ENCODE measurements around the gene ALOXE3.
"Not testable (repeated sequence)": the region's sequence is repeated elsewhere in the genome, so short reads cannot be mapped to it uniquely, and the experiment has no call there.

The ALOXE3 gene

DNA sequence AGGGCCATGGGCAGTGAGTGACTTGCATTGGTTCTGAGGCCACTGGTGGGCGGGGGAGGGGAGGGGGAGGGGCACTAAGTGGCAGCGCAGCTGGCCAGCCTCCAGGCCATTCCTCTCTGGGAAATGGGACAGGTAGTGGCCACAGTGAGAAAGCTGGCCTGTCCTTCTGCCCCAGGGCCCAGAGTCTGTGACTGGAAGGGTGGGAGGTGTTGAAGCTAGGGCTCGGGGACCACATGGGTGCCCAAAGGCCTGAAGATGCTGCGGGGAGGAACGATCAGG lies 30.4 kb downstream of the ALOXE3 start:
- DNase-seq: no peak

DNA sequence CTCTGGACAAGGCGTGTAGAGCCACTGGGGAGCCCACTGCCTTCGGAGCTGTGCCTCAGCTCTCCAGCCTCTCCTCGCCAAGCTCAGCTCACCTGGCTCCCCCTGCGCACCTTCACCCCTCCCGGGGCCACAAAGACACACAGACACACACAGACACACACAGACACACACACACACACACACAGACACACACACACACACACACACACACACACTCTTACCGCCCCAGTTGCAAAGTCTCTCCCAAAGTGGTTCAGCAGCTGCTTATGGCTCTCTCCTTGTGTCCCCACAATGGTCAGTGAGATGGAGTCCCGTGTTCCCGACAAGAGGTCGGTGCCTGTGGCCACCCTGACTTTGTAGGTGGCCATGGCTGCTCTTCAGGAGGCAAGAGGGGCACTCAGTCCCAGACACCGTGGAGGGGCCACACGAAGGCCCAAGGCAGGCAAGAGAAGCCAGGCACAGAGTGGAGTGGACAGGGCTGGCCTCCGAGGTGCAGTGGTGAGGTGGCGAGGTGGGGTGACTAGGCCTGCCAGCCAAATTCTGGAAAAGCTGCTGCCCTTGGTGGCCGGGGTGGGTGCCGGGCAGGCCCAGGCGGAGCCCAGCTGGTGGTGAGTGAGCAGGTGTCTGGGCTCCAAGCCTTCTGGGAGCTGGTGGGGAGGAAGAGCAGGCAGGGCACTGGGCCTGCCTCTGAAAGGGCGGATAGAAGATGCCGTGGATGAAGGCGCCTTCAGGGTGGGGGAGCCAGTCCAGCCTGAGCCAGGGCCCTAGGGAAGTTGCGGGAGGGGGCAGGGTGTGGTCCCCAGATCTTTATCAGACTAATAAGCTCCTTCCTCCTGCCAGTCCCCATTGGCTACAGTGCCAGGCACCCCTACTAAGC lies 31.0 kb downstream of the ALOXE3 start, which contains the start of gene ALOX12B:
ALOX12B (minus strand) TSS at position 642 of the 877 bp plus-strand sequence; CDS start at position 368, 274 bp downstream.
- no peak for DNase-seq

DNA sequence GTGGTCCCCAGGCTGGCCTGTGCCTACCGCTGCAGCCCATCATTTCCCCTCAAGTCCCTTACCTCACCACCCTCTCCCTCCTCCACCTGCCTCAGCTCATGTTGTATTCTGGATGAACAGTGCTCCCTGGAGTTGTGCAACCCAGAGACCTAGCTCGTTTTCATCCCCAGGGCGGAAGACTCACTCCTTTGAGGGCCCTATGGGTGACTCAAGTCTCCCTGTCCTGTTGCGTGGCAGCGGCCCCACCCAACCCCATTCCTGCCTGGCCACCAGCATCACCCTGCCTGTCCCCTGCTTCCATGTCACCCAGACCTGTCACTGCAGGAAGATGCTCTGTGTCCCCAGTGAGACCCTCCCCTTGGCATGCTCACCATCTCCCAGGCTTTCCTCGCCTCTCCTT lies 34.1 kb downstream of the ALOXE3 start:
- DNase-seq: no peak

DNA sequence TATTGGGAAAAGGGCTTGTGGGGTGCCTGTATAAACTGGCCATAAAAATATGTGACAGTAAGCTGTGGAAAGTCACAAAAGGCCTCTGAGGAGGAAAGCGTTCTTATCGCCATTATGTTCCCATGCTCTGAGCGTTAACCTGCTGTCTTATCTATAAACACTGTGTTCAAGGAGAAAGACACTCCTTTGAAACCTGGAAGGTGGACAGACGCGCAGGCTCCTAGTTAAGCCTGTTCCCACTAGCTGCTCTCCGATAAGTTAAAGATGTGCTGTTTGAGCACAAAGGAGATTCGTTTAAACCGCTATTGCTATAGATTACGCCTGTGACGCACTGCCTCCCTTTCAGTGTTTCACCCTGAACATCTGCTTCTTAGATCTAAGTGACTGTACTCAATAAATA lies 36.0 kb downstream of the ALOXE3 start:
- no peak for DNase-seq

DNA sequence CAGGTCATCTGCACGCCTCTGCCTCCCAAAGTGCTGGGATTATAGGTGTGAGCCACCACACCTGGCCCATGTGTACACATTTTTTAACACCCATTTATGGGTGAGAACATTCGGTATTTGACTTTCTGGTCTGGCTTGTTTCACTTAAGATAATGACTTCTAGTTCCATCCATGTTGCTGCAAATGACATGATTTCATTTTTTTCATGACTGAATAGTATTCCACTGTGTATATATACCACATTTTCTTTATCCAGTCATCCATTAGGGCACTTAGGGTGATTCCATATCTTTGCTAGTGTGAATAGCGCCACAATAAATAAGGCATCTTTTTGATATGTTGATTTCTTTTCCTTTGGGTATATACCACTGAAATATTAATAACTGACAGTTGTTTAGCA lies 36.4 kb downstream of the ALOXE3 start:
- no peak for DNase-seq

DNA sequence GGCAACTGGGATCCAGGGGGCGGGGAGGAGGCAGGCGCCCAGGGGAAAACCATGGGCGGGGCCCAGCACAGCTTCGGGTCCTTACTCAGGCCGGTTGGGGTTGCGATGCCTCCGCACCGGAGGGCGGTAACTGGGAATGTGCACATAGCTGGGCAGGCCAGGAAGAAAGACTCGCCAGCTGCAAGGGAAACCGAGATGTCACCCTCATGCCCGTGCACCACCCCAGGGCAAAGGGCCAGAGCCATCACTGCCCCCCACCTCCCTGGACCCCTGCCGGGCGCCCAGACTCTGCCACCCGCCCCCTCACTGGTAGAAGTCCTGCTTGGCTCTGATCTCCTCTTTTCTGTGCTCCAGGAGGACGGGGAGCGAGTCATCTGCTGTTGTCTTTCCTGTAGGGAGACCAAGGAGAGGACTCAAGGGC lies 37.5 kb downstream of the ALOXE3 start:
- DNase-seq: no peak

DNA sequence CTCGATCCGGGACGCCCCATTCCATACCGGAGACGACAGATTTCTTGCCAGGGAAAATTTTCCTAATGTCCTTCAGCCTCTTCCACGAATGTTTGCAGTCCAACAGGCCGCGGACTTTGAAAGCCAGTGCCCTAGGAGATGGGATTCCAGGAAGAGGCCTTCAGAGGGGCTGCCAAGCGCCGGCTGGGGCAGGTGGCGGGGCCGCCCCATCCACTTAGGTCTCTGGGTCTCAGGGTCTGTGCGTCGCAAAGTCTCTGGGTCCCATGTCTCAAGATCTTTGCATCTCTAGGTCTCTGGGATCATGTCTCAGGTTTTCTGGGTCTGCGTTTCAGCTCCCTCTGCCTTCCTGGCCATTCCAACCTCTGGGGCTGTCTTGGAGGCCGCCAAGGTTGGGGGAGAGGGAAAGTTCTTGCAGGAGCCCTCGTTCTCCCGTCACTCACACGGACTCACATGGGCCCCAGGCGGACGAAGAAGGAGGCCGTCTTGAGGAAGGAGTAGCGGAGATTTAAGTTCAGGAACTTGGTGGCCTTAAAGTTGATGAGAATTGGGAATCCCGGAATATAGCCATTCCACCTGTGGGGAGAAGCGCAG lies 38.0 kb downstream of the ALOXE3 start:
- DNase-seq: no peak

DNA sequence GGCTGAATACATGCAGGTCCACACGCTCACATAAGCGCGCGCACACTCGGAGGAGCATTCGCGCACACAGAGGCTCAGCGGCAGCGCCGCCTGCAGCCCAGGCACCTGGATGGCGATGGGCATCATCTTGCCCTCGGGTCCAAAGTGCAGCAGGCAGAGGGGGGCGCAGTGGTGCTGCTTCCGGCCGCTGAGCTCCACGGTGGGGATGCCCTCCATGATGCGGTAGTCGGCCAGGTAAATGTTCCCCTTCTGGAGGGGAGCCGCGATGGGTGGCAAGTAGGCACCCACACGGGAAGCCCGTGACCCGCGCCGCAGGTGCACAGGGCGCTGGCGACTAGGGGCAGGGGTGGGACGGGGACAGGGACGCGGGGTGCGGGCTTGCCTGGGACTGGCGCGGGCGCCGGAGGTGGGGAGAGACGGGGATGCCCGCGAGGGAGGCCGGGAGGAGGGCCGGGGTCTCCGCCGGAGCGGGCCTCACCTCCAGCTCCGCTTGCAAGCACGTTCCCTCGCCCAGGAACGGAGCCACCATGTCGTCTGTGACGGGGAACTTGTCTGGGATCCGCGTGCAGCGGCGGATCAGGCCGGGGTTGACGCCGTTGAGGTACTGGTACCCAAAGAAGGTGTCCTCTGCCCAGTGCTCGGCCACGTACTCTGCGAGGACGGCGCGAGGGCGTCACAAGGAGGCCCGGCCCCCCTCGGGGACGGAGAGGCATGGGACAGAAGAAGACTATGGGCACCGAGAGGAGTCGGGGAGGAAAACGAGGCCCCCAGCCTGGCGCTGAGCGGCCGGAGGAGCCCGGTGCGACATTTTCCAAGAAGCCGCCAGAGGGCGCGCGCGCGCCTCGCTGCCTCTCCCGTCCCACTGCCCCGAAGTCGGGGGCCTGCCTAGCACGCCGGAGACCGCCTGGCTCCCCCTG lies 38.8 kb downstream of the ALOXE3 start:
- DNase-seq: peak; percentile 84

DNA sequence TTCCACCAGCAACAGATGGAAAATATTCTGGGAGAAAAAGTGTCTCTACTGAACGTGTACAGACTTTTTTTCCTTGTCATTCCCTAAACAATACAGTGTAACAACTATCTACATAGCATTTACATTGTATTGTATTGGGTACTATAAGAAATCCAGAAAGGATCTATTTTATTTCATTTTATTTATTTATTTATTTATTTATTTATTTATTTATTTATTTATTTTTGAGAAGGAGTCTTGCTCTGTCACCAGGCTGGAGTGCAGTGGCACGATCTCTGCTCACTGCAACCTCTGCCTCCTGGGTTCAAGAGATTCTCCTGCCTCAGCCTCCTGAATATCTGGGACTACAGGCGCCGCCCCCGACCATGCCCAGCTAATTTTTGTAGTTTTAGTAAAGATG lies 40.4 kb downstream of the ALOXE3 start:
- DNase-seq: not testable (repeated sequence)

DNA sequence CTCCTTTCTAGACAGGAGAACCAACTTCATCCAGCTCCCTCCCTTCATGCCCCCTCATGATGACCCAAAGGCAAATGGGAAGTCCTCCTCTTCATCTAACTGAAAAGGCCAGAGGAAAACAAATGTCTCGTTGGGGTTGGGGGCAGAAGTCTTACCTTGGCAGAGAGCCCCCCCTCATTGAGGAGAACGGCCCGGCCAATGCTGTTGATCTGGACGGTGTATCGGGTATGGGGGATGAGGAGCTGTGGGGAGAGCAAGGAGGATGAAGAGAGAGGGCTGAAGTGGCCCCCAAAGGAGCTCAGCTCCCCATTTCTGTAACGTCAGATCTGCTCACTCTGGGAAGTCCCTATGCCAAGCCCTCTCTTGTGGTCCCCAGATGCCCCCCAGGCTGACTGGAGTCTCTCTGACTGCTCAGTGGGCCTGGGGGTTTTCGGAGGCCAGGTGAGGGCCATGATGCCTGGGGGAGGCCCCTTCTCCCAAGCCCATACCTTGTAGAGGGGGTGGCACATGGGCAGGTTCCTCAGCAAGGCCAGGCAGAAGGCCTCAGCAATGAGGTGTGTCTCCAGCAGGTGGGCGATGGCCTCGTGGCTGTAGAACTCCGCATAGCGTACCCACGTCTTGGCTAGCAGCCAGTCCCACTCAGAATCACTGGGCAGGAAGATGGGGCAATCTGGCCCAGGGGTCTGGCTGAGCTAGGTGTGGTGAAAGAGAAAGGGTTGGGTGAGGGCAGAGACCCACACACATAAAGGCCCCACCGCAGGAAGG lies 41.6 kb downstream of the ALOXE3 start:
- no peak for DNase-seq

DNA sequence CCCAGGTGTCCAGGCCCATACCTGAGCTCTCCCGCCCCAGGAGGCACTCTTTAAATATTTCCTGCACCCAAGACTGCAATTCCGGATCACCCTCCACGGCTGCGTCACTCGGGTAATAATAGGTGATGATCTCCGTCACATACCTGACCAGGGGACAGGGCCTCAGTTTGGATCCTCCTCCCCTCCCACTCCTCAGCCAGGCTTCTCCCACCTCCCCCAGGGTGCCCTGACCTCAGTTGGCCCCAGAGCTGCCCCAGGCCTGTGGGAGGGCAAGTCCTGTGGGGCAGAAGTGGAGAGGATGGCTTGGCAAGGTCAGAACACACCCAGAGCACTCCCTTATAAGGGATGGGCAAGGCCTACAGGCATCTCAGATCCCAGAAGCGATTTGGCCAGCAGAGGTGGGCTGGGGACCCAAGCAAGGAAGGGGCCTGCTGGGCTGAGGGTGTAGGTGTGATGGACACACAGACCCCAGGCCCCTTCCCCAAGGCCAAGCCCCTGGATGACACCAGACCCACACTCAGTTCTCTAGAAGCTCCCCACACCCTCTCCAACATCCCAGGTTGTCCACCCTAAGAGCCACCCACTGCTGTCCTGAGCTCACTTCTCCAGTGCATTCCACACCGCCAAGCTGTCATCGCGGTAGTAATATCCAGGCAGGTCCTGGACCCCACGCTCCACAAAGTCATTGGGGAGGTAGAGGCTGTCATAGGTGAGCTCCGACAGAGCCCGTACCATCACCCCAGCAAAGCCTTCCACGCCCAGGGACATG lies 42.6 kb downstream of the ALOXE3 start:
- no peak for DNase-seq

DNA sequence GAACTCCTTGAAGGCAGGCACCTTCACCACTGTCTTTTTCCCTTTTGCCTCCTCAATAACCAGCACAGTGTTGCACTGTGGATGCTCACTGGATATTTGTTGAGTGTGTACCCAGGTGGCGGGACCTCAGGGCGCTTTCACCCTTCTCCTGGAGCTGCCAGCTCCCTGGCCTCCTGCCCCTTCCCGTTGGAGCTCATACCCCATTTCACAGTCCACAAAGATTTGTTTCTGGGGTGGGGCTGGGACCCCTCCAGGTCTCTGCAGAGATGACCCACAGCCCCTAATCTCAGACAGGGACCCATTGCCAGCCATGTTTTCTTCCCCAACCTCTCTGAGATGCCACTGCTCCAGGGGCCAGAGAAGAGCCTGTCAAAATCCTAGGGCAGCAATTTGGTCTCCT lies 43.2 kb downstream of the ALOXE3 start:
- no peak for DNase-seq

DNA sequence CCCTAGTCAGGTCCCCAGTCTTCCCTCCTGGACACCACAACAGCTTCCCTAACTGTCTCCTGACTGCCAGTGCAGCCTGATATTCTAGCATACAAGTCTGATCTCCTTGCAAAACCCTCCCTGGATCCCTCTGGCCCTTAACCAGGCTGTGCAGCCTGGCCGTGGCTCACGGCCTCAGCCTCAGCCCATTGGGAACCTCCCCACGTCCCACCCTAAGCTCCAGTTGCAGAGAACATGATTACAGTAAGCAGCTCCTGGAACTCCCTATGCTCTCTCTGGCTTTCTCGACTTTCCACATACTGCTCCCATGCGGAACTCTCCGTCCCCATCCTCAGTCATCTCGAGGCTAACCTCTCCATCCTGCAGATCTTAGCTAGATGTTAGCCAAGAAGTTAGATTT lies 43.8 kb downstream of the ALOXE3 start:
- no peak for DNase-seq

DNA sequence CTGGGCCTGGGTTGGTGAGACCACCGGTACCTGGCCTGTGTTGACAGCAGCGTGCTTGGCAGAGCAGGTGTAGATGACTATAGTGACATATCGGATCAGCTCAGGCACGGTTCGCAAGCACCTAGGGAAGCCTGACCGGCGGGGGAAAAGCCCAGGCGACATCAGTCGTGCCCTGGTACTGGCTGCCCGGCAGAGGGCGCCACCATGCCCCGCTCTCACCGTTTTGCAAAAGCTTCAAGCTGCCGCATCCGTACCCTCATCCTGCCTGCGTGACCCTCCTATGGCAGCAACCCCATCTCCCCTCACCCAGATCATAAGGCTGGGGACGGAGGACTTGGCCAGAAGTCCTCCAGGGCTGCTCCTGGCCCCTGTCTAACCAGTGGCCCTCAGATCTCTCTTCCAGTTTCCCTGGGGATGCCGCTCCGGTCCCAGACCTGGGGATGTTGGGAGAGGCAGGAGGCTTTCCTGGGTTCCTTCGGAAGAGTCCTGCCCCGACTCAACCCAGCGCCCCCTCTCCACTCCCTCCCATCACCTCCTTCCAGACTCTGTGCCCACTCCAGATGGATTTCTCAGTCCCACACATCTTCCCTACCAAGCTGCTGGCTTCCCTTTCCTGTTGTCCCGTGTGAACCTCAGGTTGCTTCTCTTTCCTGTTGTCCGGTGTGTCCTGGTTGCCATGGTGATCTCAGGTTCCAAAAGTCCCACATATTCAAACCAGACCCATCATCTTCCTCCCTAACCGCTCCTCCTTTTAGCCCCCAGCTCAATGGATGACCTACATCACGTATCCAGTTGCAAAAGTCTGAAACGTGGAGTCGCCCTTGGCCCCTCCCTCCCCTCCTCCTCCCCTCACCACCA lies 44.5 kb downstream of the ALOXE3 start:
- peak; percentile 90 for DNase-seq

DNA sequence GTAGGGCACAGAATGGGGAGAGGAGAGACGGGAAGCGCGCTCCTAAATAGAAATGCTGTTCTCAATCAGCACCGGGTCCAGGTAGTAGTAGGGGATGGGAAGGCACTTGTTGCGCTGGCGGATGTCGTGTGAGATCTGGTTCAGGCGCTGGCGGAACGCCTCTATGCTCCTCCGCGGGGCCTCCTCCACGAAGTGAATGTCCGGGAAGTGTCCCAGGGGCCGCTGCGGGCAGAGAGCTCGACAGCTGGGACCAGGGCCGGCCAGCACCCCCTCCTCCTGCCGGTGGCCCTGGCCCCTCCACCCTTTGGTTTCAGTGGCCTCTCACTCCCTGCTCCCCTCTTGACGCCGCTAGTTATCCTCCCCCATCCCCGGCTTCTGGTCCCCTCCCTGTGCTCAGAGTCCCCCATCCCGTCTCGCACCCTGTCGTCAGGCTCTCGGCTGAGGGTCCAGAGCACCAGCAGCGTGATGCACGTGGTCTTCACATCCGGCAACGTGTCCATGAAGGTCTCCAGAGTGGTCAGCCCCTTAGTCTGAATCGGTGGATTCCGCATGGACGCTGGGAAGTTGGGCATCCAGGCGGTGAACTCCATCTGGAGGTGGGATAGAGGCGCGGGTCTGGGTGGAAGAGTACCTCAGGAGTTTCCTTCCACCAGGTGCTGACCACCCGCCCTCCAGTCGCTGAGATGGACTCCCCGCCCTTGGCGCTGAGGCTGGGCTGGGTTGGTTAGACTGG lies 45.4 kb downstream of the ALOXE3 start:
- DNase-seq: peak; percentile 37

DNA sequence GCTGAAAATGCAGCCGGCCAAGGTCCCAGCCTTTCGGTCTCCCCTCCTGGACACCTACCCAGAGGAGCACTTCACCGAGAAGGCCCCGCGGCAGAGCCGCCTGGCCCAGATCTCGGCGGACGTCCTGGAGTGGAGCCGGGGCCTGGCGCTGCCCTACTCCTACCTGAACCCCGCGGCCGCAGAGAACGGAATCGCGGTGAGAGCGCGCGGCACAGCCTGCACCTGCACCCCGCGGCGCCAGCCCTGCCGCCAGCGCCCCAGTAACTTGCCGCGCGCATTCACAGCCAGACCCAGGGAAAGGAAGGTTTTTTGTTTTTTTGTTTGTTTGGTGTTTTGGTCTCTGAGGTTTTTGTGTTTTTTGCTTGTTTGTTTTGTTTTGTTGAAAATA lies 46.0 kb downstream of the ALOXE3 start:
- DNase-seq: no peak

DNA sequence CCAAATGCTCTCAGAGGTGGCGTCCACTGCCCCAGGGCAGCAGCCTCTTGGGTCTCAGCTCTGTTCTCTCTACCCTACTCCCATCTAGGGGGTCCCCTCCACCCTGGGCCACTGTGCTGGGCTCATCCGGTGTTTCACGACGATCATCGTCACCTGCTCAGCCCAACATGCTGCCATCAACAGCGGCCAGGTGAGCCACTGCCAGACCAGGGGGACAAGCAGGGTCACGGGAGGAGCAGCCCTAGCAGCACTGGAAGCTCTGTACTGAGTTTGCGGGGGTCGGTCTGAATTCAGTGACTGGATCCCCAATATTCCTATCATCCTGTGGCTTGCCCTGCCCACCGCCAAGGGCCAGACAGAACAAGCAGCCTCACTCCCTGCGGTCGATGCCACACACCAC lies 46.8 kb downstream of the ALOXE3 start:
- no peak for DNase-seq

DNA sequence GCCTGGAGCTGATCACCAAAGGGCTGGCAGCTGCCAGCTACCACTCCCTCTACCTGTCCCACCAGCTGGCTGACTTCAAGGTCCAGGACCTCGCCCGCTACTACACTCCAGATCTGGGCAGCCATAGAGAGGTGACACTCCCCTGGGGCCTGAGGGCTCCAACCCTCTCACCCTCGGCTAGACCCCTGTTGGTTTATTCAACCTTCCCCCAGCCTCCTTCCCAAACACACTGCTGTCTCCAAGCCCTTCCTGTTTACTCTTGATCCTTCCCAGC lies 48.8 kb downstream of the ALOXE3 start:
- no peak for DNase-seq

DNA sequence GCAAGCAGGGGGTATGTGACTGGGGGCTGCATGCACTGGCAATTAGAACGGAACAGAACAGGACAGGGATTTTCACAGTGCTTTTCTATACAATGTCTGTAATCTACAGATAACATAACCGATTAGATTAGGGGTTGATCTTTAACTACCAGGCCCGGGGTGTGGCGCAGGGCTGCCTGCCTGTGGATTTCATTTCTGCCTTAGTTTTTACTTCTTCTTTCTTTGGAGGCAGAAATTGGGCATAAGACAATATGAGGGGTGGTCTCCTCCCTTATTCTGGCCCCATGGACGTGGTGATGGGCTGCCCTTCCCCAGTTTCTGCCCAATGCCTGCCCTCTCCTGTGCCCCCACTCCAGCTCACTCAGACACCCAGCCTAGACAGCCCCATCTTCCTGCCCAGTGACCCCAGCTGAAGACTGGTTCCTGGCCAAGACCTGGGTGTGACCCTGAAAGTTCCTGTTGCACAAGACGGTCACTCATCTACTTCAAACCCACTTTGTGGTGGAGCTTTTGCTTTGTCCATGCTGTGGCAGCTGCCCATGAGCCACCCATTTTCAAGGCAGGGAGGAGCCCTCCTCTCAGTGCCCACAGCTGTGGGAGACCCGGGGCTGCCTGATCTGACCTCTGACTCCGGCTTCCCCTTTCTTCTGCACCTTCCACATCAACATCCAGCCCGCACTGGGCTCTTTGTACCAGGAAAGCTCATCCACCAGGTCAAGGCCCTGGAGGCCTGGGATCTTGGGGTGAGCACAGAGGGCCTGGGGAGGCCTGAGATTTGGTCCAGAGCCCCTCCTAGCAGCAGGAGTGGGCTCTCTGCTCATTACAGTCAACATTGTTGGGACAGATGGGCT lies 49.4 kb downstream of the ALOXE3 start:
- DNase-seq: no peak

DNA sequence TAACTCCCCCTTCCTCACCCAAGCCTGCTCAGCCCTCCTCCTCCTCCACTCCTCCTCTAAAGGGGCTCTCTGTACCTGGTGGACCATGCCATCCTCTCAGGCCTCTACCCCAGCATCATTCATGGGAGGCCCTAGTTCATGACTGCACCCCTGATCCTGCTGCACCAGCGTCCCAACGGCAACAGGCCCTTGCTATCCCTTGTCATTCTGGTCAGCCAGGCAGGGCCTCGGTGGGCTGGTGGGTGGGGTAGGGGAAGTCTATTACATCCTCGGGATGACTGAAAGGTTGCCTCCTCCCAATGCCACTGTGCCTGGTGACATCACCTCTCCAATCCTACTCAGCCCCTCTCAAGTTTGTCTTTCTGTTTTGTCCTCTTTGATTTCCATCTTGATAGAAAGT lies 50.5 kb downstream of the ALOXE3 start:
- DNase-seq: no peak

All from CD4-positive, alpha-beta T cell treated with Interleukin-12 subunit alpha and Interleukin-12 subunit beta, for 1 hour (primary cell).